Neural crest cell (in vitro differentiated cells): ENCODE measurements around the gene SUZ12. TPM values are rescaled to one million over a fixed set of nuclear protein-coding genes. Genes with fewer than 3 reads are reported as not detected.
"Not testable (repeated sequence)": the region's sequence is repeated elsewhere in the genome, so short reads cannot be mapped to it uniquely, and the experiment has no call there.

Source experiments
- DNase-seq: peaks from one replicate; pipeline ENCODE4 v3.0.0; 2021; ENCODE audit warnings: low read depth, mixed read lengths, low spot score
- H3K27ac Mint-ChIP-seq: one replicate; pipeline ENCODE4 v1.8.0; 2021; ENCODE audit warnings: mild to moderate bottlenecking, mixed read lengths; ENCODE audit not compliant: unreplicated experiment
- H3K27me3 Mint-ChIP-seq: 2 replicates; pipeline ENCODE4 v1.8.0; 2021; ENCODE audit warnings: low read depth, mild to moderate bottlenecking, mixed read lengths
- H3K36me3 Mint-ChIP-seq: 2 replicates; pipeline ENCODE4 v1.8.0; 2021; ENCODE audit warnings: low read depth, mild to moderate bottlenecking, mixed read lengths
- H3K4me1 Mint-ChIP-seq: 2 replicates; pipeline ENCODE4 v1.8.0; 2021; ENCODE audit warnings: mixed read lengths
- H3K4me3 Mint-ChIP-seq: one replicate; pipeline ENCODE4 v1.8.0; 2021; ENCODE audit warnings: mild to moderate bottlenecking, mixed read lengths
- H3K9me3 Mint-ChIP-seq: 2 replicates; pipeline ENCODE4 v1.8.0; 2021; ENCODE audit warnings: mixed read lengths
- CTCF ChIP-seq: fragments of 200-600 bp; sonication (generic); conservative IDR thresholded peaks from 2 replicates; pipeline ENCODE4 v1.5.0; 2021; ENCODE audit warnings: antibody characterized with exemption, mild to moderate bottlenecking
- total RNA-seq: library from RNA; stranded (reverse); gene quantifications from 2 replicates; pipeline ENCODE4 v1.2.1, GENCODE V29; 2021

Gene SUZ12
- total RNA-seq, 1 donor from 2014 or later, result 40.2 TPM

- H3K27me3 Mint-ChIP-seq, result no peaks in the 10 kb centered on the region
- H3K27ac Mint-ChIP-seq, result no peak overlapping the region
- no peaks in the 10 kb centered on the region for H3K9me3 Mint-ChIP-seq
- no peak for TF ChIP-seq CTCF
- H3K4me3 Mint-ChIP-seq, result no peak overlapping the region
- no peak for DNase-seq
- H3K36me3 Mint-ChIP-seq, result no peaks in the 10 kb centered on the region
- H3K4me1 Mint-ChIP-seq, result peaks cover 13% of the 10 kb centered on the region
Measured at GRCh38 chr17:31917065-31917529, 19.7 kb upstream of the SUZ12 start.

- H3K27ac Mint-ChIP-seq, DNase-seq, H3K27me3 Mint-ChIP-seq, H3K9me3 Mint-ChIP-seq, H3K36me3 Mint-ChIP-seq, H3K4me3 Mint-ChIP-seq: not testable (repeated sequence)
- peaks cover 13% of the 10 kb centered on the region for H3K4me1 Mint-ChIP-seq
Measured at GRCh38 chr17:31917721-31918120, 19.1 kb upstream of the SUZ12 start.

GRCh38 chr17:31918701-31919128 lies 18.1 kb upstream of the SUZ12 start:
- Mint-ChIP-seq H3K4me3 (no peak overlapping the region), H3K27ac (no peak overlapping the region), H3K4me1 (peaks cover 13% of the 10 kb centered on the region), H3K36me3 (no peaks in the 10 kb centered on the region), H3K27me3 (no peaks in the 10 kb centered on the region), H3K9me3 (no peaks in the 10 kb centered on the region)
- no peak for TF ChIP-seq CTCF
- DNase-seq, result no peak

GRCh38 chr17:31919802-31920525 lies 16.8 kb upstream of the SUZ12 start:
- no peak for TF ChIP-seq CTCF
- Mint-ChIP-seq H3K4me1 (peaks cover 9% of the 10 kb centered on the region), H3K27ac (no peak overlapping the region), H3K4me3 (no peak overlapping the region), H3K9me3 (no peaks in the 10 kb centered on the region), H3K27me3 (no peaks in the 10 kb centered on the region), H3K36me3 (no peaks in the 10 kb centered on the region)
- no peak for DNase-seq

- DNase-seq, result no peak
- Mint-ChIP-seq H3K36me3 (no peaks in the 10 kb centered on the region), H3K27ac (no peak overlapping the region), H3K9me3 (no peaks in the 10 kb centered on the region), H3K4me1 (no peaks in the 10 kb centered on the region), H3K27me3 (no peaks in the 10 kb centered on the region), H3K4me3 (no peak overlapping the region)
- no peak for TF ChIP-seq CTCF
Measured at GRCh38 chr17:31926100-31926729, 10.6 kb upstream of the SUZ12 start.

GRCh38 chr17:31931756-31932155 lies 5.1 kb upstream of the SUZ12 start:
- Mint-ChIP-seq H3K27ac (no peak overlapping the region), H3K27me3 (no peaks in the 10 kb centered on the region), H3K9me3 (no peaks in the 10 kb centered on the region), H3K4me1 (peaks cover 4% of the 10 kb centered on the region), H3K36me3 (no peaks in the 10 kb centered on the region), H3K4me3 (no peak overlapping the region)
- no peak for TF ChIP-seq CTCF
- no peak for DNase-seq
